GM12801 (cell line): Measurements from ENCODE around the gene FNIP1.

ENCODE experiments used
- TF ChIP-seq, protein P1 (sequence below): IDR thresholded peaks from one replicate; pipeline ENCODE4 v1.5.1; 2011; ENCODE audit warnings: control low read depth; ENCODE audit not compliant: insufficient read length; ENCODE audit errors: extremely low read depth

The FNIP1 gene

DNA sequence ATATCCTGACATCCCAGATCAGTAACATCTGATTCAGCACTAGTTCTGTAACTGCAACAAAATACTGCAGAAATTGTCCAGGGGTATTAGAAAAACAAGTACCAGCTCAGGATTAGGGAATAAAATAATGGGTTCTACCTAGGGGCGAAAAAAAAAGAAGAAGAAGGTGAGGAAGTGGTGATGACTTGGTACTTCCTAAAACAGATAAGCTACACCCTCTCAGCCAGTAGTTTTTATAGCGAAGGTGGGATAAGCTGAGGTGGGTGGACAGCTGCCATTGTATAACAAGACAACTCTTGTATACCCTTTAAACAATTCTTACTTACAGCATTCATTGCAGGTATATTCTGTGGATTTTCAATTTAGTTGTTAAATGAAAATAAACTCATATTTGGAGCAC is 180.9 kb downstream of the FNIP1 start:
- TF ChIP-seq, protein P1, sequence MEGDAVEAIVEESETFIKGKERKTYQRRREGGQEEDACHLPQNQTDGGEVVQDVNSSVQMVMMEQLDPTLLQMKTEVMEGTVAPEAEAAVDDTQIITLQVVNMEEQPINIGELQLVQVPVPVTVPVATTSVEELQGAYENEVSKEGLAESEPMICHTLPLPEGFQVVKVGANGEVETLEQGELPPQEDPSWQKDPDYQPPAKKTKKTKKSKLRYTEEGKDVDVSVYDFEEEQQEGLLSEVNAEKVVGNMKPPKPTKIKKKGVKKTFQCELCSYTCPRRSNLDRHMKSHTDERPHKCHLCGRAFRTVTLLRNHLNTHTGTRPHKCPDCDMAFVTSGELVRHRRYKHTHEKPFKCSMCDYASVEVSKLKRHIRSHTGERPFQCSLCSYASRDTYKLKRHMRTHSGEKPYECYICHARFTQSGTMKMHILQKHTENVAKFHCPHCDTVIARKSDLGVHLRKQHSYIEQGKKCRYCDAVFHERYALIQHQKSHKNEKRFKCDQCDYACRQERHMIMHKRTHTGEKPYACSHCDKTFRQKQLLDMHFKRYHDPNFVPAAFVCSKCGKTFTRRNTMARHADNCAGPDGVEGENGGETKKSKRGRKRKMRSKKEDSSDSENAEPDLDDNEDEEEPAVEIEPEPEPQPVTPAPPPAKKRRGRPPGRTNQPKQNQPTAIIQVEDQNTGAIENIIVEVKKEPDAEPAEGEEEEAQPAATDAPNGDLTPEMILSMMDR, result no peak

DNA sequence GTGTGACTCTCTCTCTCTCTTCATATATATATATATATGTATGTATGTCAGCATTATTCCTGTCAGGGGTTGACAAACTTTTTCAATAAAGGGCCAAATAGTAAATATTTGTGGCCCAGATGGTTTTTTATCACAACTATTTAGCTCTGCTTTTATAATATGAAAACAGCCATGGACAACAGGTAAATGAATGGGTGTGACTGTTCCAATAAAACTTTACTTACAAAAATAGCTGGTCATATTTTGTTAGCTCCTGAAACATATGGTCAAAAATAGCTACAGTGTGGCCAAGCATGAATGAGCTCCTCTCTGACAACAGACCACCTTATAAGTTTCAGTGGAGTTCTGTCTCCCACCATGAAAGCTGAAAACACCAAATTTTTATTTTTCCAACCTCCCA is 183.4 kb downstream of the FNIP1 start:
- TF ChIP-seq, protein P1, result no peak

DNA sequence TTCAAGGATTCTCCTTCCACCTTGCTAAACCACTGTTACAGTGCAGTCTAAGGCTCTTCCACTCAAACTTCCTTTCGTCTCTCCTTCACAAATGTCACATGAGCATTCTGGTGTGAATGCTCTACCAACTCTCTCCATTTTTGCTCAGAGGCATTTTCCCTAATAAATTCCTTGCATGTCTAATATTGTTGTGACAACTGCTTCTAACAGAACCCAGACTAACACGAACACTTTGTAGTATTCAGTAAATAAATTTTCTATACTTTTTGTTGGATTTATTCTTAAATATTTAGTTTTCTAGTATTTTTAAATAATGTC is 185.8 kb downstream of the FNIP1 start:
- TF ChIP-seq, protein P1, result no peak

DNA sequence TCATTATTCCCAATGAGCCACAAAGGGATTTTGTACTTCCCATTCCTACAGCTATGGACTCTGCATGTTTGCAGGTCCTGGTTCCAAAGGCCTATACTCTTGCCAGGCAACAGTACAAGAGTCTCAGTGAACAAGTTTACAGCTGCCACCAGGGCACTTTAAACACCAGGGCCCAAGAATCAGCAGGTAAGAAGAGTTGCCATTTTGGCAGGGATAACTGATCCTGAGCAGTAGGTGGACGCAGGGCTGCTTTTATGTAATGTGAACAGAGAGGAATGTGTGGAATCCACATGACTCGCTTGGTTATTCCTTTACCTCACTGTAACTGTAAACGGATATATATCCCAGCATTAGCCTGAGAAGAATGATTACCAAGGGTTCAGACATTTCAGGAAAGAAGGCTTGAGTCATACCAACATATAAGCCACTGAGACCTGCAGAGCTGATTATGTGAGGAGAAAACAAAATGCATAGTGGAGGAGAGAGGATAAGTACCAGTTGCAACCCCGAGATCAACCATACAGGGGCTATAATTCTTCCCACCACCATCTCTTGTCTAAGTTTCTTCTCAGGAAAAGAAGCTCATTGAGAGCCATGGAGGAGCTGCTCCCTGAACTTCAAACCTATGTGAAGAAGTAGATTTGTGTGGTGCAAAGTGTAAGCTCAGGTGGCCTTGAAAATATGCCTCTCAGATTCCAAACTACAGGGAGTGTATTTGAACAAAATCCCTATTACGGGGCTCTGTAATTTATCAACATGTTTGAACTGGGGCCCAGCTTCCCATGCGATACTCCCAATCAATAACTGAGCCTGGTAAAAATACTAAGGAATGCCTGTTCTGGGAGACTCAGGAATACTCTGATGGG is 186.4 kb downstream of the FNIP1 start:
- TF ChIP-seq, protein P1, result no peak

DNA sequence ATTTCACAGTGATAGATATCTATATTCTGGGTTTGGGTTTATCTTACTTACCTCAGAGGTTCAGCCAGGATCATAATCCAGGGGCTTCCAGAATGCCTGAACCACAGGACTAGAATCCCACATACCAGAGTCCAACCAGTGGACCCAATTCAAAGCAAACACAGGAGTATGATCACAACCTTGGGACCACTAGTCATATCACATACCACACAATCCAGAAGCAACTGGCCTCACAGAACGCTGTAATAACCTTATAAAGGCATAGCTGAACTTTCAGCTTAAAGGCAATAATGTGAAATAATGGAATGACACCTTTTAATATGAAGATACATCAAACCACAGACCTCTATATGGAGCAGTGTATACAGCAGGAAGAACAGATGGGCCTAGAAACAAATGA is 187.0 kb downstream of the FNIP1 start:
- TF ChIP-seq, protein P1, result no peak

DNA sequence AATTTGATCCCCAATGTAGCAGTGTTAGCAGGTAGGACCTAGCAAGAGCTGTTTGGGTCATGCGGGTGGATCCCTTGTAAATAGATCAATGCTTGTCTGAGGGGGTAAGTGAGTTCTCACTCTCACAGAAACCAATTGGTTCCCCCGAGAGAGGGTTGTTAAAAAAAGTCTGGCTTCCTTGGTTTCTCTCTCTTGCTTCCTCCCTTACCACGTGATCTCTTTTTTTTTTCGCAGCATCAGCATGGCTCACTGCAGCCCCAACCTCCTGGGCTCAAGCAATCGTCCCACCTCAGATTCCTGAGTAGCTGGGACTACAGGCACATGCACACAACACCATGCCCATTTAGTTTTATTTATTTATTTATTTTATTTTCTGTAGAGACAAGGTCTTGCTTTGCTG is 188.2 kb downstream of the FNIP1 start:
- TF ChIP-seq, protein P1, result no peak

DNA sequence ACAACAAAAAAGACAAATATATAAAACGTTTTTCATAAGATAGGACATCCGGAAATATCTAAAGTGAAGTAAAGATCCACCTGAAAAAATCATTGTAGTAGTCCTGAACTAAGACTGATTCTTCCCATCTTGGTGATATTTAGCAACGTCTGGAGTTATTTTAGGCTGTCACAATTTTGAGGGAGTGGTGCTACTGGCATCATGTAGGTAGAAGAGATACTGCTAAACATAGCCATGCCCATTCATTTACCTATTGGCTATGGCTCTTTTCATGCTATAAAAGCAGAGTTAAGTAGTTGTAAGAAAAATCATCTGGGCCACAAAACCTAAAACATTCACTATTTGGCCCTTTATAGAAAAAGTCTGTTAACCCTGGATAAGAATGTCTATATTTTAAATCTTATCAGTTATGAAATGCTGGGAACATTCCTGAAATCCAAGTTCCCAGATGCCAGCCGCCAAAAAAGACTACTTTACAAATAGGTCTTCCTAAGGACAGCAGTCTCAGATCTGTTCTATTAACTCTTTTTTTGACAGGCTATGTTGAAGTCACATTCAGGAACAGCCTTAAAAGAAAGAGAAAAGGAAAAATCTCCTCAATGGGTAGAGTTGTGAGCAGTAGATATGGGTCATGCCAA is 188.8 kb downstream of the FNIP1 start:
- TF ChIP-seq, protein P1, result no peak
